ENCODE measurements around the gene C1orf21.

The C1orf21 gene

GRCh38 chr1:184672013-184672726 lies 285.3 kb downstream of the C1orf21 start:
- no peak for DNase-seq

GRCh38 chr1:184673305-184673704 lies 286.5 kb downstream of the C1orf21 start:
- DNase-seq, result no peak

GRCh38 chr1:184677344-184677743 lies 290.5 kb downstream of the C1orf21 start:
- DNase-seq, result no peak
